ENCODE data around the gene RAB28.

The RAB28 gene

GRCh38 chr4:13484122-13484748, at the start of gene RAB28:
Gene RAB28, minus strand, starts transcription at chr4:13484340.
- DNase-seq (ENCODE audit: low read depth, low spot score) = peak; percentile 89

GRCh38 chr4:13531625-13531998, 47.5 kb upstream of the RAB28 start:
- DNase-seq (ENCODE audit: low read depth, low spot score) = no peak

GRCh38 chr4:13530823-13531624, 46.9 kb upstream of the RAB28 start:
- no peak for DNase-seq (ENCODE audit: low read depth, low spot score)

GRCh38 chr4:13529128-13529919, 45.2 kb upstream of the RAB28 start:
- DNase-seq (ENCODE audit: low read depth, low spot score) = no peak

- DNase-seq (ENCODE audit: low read depth, low spot score) = no peak
Measured at GRCh38 chr4:13528821-13529127, 44.6 kb upstream of the RAB28 start.

GRCh38 chr4:13527981-13528820, 44.1 kb upstream of the RAB28 start:
- no peak for DNase-seq (ENCODE audit: low read depth, low spot score)

- no peak for DNase-seq (ENCODE audit: low read depth, low spot score)
Measured at GRCh38 chr4:13527192-13527980, 43.2 kb upstream of the RAB28 start.

- no peak for DNase-seq (ENCODE audit: low read depth, low spot score)
Measured at GRCh38 chr4:13526658-13527057, 42.5 kb upstream of the RAB28 start.

- no peak for DNase-seq (ENCODE audit: low read depth, low spot score)
Measured at GRCh38 chr4:13525606-13526281, 41.6 kb upstream of the RAB28 start.

- DNase-seq (ENCODE audit: low read depth, low spot score) = no peak
Measured at GRCh38 chr4:13524504-13525243, 40.5 kb upstream of the RAB28 start.

GRCh38 chr4:13523591-13524503, 39.7 kb upstream of the RAB28 start:
- no peak for DNase-seq (ENCODE audit: low read depth, low spot score)

GRCh38 chr4:13523105-13523477, 39.0 kb upstream of the RAB28 start:
- DNase-seq (ENCODE audit: low read depth, low spot score) = no peak

GRCh38 chr4:13522282-13523104, 38.4 kb upstream of the RAB28 start:
- no peak for DNase-seq (ENCODE audit: low read depth, low spot score)

GRCh38 chr4:13521047-13521446, 36.9 kb upstream of the RAB28 start:
- no peak for DNase-seq (ENCODE audit: low read depth, low spot score)

GRCh38 chr4:13516315-13516860, 32.2 kb upstream of the RAB28 start:
- DNase-seq (ENCODE audit: low read depth, low spot score) = no peak

- DNase-seq (ENCODE audit: low read depth, low spot score) = no peak
Measured at GRCh38 chr4:13515268-13515667, 31.1 kb upstream of the RAB28 start.

GRCh38 chr4:13514722-13515121, 30.6 kb upstream of the RAB28 start:
- DNase-seq (ENCODE audit: low read depth, low spot score) = no peak
